A549 (cell line): Measurements from ENCODE around the gene ATP13A1.

Experiments used
- BHLHE40 ChIP-seq: IDR thresholded peaks from 2 replicates; pipeline ENCODE4 v1.6.1; 2012; ENCODE audit warnings: low read depth, low read length, inconsistent platforms
- EP300 ChIP-seq, 2 experiments: fragments of >200 bp; sonication (Bioruptor Twin); formaldehyde crosslinking; IDR thresholded peaks; 2 replicates in 1 of 2; 3 replicates in 1 of 2; pipeline ENCODE4 v1.6.1; 2016 to 2017
- JUNB ChIP-seq: fragments of >200 bp; sonication (Bioruptor Twin); formaldehyde crosslinking; IDR thresholded peaks from 2 replicates; pipeline ENCODE4 v1.6.1; 2016
- POLR2A ChIP-seq: IDR thresholded peaks from 2 replicates; pipeline ENCODE4 v1.6.1; 2012; ENCODE audit warnings: mild to moderate bottlenecking, low read length
- TF ChIP-seq, protein P1 (sequence below): fragments of >200 bp; sonication (Bioruptor Twin); formaldehyde crosslinking; IDR thresholded peaks from 3 replicates; pipeline ENCODE4 v1.5.1; 2016

DNA sequence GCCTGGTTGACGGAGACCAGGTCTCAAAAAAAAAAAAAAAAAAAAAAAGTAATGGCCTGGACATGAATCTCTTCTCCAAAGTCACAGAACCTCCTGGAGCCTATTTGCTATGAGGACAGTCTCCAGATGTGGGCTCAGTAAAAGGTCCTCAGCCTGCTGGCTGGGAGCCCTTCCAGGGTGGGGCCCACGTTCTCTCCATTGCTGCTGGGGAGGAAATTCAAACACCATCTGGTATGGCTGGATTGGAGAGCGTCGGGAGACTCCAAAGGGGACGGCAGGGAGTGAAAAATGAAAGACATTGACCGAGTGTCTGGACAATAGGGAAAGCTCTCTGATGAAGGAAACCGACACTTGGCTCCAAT is 43.6 kb downstream of the ATP13A1 start:
- TF ChIP-seq JUNB, result no peak
- TF ChIP-seq BHLHE40, result no peak
- TF ChIP-seq POLR2A, result no peak
- TF ChIP-seq EP300 (IDR thresholded peaks at IDR 0.05), result no peak
- TF ChIP-seq, protein P1, sequence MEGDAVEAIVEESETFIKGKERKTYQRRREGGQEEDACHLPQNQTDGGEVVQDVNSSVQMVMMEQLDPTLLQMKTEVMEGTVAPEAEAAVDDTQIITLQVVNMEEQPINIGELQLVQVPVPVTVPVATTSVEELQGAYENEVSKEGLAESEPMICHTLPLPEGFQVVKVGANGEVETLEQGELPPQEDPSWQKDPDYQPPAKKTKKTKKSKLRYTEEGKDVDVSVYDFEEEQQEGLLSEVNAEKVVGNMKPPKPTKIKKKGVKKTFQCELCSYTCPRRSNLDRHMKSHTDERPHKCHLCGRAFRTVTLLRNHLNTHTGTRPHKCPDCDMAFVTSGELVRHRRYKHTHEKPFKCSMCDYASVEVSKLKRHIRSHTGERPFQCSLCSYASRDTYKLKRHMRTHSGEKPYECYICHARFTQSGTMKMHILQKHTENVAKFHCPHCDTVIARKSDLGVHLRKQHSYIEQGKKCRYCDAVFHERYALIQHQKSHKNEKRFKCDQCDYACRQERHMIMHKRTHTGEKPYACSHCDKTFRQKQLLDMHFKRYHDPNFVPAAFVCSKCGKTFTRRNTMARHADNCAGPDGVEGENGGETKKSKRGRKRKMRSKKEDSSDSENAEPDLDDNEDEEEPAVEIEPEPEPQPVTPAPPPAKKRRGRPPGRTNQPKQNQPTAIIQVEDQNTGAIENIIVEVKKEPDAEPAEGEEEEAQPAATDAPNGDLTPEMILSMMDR, result no peak
